Lower leg skin (tissue), 3 donors: ENCODE data around the gene WFIKKN2.

Experiments
- POLR2A ChIP-seq, 2 donors: fragments of 450-650 bp; IDR thresholded peaks; one replicate each; pipeline ENCODE4 v1.6.1; 2016 to 2017; ENCODE audit warnings: antibody characterized with exemption in 2 of 2, mild to moderate bottlenecking in 1 of 2, moderate library complexity in 1 of 2
- TF ChIP-seq, protein P1 (sequence below), 3 donors: fragments of 450-650 bp; IDR thresholded peaks; one replicate each; pipeline ENCODE4 v1.5.1; 2016; ENCODE audit warnings: antibody characterized with exemption in 3 of 3, mild to moderate bottlenecking in 3 of 3, moderate library complexity in 2 of 3

DNA sequence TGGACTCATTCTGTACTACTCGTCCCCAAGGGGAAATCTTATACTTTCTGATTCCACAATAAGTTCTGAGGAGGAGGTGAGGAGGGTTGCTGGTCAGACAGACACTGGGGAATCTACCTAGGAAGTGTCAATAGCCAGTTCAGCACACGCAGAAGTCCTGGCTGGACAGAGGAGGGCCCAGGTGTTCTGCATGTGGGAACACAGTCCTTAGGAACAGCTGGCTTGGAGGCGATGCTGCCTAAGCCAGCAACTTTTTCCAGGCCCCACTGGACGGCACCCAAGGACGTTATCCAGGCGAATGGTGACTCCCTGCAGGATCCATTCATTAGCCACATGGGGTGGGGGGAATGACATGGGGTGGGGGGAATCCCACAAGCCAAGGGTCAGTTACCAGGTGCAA lies 29.9 kb upstream of the WFIKKN2 start:
- no peak for TF ChIP-seq POLR2A (IDR thresholded peaks at IDR 0.05)
- TF ChIP-seq, protein P1, sequence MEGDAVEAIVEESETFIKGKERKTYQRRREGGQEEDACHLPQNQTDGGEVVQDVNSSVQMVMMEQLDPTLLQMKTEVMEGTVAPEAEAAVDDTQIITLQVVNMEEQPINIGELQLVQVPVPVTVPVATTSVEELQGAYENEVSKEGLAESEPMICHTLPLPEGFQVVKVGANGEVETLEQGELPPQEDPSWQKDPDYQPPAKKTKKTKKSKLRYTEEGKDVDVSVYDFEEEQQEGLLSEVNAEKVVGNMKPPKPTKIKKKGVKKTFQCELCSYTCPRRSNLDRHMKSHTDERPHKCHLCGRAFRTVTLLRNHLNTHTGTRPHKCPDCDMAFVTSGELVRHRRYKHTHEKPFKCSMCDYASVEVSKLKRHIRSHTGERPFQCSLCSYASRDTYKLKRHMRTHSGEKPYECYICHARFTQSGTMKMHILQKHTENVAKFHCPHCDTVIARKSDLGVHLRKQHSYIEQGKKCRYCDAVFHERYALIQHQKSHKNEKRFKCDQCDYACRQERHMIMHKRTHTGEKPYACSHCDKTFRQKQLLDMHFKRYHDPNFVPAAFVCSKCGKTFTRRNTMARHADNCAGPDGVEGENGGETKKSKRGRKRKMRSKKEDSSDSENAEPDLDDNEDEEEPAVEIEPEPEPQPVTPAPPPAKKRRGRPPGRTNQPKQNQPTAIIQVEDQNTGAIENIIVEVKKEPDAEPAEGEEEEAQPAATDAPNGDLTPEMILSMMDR (IDR thresholded peaks at IDR 0.05), result no peak
